GM18867 (cell line): ENCODE data around the gene ABCG1.

Source experiments
- ATAC-seq: cut with Tn5 transposase; IDR thresholded peaks from one replicate; pipeline ENCODE4 v1.9.1; 2021; ENCODE audit warnings: mild to moderate bottlenecking, moderate library complexity; ENCODE audit not compliant: unreplicated experiment

The ABCG1 gene

DNA sequence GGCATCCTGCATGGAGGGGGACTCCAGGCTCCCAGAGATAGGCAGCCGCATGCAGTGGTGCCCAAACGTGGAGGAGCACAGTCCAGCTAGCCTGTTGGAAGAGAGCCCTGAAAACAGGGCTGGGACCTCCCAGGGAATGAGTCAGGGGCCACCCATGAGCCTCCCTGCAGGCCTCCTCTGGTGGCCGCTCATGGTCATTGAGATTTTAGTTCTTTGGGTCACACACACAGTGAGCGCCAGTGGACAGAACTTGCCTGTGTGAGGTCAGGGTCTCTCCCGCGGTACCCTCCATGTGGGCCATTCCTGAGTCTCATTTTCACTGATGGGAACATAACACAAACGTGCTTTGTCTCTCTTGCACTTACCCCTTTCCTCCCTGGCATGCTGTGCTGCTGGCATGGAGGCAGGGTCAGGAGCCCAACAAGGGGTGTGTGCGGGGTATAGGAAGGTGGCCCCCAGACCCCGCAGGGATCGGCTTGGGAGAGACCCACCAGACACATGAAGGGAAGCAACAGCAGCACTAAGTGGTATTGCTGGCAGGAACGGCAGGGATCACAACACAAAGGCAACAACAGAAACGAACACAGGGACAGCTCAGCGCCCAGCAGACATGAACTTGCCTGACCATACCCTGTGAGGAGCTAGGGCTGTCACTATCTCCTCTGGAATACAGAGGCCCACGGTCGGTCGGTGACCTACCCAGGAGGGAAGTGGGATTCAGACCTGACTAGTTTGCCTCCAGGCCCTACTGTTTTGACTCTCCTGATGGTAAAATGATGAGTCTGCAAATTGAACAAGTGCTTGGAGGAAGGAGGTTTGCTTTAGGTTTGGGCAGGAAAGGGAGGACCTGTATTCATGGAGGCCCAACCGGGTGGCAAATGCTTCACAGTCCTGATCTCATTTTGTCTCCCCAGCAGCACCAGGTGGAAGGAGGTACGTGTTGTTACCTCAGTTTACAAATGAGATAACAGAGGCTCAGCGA, 31.8 kb downstream of the ABCG1 start:
- ATAC-seq: no peak

DNA sequence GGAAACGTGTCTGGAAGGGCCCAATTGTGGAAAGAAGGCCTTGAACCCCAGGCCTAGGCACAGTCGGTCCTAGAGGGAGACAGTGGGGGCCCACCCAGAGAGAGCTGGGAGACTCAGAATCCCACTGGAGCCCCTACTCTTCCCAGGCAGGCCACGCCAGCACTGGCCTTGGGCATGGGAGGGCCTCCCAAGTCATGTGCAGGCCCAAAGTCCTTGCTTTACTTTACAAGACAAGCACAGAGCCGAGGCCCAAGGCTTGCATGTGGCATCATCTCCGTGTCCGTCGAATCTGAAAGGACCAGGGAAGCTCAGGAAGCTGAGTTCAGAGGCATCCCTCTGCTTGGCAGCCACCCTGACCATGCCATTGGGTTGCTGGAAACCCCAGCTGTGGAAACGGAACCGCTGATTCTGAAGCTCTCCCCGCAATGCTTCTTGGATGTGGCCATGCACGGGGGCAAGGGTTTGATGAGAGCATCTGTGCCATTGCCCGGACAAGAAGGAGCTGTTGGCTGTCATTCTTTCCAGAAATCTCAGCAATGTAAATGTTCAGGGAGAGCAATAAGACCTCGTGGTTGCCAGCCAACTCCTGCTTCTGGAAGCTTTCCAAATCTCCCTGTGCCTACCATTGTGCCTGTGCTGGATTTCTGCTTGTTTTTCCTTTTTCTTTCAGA, 32.8 kb downstream of the ABCG1 start:
- no peak for ATAC-seq

DNA sequence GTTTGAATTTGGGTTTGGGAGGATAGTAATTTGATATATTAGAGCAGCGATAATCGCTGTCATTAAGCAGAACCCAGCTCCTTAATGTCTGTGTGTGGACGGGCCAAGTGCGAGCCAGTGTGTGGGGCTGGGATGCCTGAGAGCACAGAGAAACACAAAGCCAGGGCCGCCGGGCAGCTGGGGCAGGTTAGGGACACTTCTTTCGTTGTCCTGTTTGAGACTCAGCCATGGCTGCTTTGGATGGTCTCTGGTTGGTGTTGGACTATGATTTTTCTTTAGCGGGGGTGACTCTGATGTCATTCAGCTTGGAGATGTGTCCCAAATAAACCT, 33.4 kb downstream of the ABCG1 start:
- ATAC-seq: no peak

DNA sequence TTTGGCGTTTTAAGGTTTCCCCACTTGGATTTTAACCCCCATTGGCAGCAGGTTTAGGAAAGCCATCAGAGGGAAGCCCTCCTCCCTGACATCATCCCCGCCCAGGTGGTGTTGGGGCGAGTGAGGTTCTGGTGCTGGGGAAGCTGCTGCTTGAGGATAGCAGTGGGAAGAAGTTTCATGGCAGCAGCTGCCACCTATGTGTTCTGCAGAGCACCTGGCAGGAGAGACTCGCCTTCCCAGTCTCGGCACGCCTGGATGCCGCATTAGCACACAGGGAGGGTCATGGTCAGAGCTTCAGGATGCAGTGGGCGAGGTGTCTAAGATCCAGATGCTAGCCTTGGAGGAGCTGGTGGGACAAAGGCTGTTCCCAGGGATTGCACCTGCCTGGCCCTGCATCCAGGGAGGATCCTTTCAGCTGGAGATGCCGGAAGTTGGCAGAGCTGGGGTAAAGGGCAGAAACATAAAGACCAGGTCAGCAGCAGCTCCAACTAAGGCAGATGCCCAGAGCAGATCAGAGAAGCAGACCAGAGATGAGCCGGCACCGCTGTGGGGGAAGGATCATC, 33.9 kb downstream of the ABCG1 start:
- no peak for ATAC-seq

DNA sequence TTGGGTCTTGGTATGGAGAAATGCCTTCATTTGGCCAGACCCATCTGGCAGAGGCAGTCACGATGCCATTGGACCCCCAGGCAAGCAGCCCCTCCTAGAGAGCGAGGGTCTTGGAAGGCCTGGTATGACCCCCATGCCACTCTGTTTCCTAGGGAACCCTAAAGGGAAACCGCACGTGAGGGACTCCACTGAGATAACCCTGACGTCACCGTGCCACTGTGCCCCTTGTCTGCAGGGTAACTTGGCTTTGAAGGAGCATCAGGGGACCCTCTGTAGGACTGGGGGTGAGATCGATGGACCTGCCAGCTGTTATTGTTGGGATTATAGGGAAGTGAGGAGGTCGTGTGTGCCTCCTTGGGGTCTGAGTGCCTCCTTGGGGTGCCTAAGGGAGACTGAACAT, 34.5 kb downstream of the ABCG1 start:
- no peak for ATAC-seq

DNA sequence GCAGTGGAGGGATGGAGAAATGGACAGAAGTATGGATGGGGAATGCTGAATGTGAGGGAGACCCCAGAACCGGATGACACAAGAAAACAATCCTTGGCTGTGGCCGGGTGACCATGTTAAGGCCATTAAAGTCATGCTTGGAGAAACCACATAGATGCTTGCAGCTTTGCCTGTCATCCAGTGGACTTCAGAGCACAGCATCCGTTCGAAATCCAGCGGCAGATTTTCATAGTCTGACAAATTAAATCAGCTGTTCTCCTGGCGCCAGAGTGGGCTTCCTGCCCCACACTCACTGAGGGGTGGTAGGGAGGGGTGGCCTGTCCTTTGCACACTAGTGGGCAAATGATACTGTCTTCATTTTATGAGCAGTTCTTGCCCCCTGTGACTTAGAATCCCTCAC, 35.1 kb downstream of the ABCG1 start:
- no peak for ATAC-seq

DNA sequence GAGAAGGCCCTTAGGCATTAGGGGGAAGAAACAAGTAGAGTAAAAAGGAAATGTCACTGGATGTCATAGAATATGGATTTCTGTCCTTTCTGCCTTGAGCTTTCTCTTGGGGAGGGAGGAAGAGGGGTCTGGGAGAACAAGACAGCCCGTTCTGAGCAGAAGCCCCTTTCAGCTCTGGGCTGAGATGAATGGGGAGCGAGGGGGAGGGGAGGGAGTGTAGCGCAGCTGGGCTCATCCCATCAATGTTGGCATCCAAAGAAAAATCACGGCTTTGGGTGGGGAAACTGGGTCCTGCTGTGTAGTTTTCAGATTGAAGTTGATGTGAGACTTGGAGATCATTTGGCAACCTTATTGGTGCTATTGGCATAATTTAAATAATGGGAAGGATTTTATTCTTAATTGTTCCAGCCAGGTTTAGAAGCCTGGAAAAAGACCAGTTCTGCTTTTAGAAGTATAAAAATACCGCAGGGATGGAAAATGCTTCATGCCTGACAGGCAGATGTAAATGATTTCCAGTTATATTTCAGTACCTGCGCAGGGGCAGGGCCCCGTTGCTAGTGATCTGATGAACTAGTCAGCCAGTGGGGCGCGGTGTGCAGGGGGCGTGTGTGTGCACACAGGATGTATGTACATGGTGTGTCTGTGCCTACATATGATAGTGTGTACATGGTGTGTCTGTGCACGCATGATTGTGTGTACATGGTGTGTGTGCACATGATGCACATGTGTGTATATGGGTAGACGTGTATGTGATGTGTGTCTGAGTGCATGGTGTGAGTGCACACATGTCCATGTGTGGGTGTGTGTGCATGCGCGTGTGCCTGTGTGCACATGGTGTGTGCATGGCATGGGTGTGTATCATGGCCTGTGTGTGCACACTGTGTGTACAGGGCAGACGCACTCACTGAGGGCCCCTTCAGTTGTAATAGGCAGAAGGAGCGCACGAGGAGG, 36.0 kb downstream of the ABCG1 start:
- no peak for ATAC-seq

DNA sequence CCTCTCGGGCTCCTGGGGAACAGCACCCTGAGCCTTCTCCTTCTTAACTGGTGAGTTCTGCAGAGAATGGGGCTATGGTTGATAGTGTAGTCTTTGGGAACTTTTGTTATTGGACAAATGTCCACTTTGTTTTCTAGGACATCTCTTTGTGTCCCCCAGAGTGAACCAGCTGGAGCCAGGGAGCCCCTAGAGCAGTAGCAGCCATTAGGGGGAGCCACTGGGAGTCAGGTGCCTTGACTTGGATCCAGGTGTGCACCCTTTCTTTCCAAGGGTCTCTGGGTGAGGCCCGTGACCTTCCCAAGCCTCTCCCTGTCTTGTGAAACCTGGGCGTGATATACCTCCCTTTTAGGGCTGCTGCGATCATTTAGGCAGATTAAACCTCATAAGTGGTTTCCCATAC, 36.9 kb downstream of the ABCG1 start:
- ATAC-seq: no peak

DNA sequence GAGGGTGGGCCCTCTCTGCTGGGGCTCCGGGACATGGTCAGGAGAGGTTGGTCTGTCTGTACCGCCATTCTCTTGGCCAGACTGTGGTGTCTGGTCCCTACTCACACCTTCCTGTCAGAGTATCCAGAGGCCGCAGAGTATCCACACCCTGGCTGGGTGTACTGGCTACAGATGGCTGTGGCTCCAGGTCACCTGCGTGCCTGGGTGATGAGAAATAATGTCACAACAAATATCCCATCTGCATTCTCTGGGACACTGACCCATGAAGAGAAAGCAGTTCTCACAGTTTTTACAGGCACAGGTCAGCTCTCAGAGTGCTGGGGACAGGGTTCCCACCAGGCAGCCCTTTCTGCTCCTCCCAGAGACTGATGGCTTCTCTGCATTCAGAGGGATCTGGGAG, 37.4 kb downstream of the ABCG1 start:
- ATAC-seq: no peak

DNA sequence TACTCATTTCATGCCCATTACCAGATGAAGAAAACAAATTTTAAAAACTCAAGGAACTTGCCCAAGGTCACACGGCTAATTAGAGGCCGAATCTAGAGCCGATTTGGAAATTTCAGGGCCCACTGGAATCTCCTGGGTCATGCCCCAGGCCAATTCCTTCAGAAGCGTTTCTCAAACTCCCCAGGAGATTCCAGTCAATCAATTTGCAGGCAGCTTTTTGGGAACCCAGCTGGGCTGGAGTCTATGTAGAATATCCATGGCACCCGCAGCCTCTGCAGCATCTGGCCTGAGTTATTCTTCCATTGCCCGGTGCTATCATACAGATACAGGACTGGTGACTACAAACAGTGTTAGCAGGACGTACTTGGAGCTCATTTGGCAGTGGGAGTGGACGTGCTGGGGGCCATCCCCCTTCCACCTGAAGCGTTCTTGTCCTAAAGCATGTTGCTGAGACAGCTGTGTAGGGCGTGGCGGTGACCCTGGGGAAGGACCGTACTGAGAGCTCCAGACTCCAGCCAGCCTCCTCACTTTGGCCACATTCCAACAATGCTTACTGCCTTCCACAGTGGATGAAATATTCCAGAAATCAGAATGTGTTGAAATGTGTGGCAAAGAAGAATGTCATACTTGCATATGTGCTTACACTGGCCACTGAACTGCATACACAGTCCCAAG, 38.3 kb downstream of the ABCG1 start:
- no peak for ATAC-seq

DNA sequence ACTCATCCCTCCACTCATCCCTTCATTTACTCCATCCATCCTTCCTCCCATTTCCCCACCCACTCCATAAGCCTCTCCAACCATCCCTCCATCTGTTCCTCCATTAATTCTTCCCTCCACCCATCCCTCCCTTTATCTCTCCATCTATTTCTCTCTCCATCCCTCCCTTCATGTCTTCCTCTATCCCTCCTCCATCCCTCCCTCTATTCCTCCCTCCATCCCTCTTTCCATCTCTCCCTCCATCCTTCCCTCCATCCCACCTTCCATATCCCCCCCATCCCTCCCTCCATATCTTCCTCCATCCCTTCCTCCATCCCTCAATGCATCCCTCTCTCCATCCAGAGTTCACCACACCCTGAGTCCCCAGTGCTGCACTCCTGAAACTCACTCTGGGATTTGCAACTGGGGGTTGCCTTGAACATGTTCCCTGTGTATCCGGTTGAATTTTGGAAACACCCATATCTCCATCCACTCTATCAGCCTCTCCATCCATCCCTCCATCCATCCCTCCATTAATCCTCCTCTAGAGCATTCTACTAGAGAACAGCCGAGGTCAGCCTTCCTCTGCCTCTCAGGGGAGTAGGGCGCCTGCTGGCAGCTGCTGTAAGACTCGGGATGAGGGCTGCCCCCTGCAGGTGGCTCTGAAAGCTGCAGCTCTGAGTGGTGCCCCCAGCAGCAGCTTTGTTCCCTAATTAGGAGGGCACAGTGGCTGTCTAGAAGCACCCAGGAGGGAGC, 39.4 kb downstream of the ABCG1 start:
- ATAC-seq: peak; percentile 54

DNA sequence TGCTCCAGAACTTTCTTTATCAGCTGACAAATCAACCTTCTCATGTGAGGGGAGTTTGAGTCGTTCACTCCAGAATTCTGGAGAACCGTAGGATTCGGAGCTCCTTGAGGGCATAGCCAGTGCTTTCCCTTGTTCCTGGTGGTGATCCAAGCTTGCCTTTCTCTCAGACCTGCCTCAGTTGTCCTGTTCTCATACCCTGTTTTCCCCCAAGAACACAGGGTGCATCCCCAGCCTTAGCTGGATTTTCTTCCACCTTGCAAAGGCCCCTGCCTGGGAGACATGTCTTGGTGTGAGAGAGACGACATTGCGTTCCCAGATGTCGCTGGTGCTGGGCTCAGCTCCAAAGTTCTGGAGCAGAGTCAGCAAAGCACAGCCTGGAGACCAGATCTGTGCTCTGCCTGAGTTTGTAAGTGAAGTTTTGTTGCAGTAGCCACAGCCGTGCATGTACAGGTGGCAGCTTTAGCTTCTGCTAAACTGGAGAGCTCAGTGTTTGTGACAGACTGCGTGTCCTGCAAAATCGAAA, 40.0 kb downstream of the ABCG1 start:
- no peak for ATAC-seq

DNA sequence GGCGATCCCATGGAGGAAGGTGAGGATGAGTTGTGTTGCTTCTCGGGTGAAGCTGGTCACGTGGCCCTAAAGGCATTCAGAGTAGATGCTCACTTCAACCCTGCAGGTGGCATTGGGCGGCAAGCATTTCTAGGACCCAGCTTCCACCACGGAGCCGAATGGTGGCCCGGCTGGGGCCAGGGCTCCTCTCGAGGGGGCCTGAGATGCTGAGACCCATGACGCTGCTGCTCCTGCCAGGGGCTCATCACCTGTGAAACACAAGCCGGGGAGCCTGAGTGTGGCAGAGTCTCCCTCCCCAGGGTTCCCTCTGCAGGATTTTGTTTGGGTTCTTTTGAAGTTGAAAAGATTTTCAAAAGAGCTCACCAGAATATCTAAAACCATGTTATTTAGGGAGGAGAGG, 41.2 kb downstream of the ABCG1 start:
- ATAC-seq: no peak

DNA sequence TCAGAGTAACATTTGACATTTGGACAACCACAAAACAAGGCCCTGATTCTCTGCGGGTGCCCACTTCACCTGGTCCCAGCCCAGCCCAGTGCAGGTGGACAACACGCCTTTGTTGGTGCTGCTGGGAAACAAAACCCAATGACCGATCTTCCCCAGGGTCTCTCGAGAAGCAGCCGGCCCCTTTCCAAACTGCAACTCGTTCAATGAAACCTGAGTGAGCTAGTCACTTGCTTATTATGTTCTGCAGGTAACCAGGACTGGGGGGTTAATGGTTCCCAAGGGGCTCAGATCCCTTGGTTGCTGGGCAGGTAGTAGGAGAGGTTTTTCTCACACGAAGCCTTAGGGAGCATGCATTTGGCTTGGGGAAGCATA, 42.9 kb downstream of the ABCG1 start:
- ATAC-seq: no peak

DNA sequence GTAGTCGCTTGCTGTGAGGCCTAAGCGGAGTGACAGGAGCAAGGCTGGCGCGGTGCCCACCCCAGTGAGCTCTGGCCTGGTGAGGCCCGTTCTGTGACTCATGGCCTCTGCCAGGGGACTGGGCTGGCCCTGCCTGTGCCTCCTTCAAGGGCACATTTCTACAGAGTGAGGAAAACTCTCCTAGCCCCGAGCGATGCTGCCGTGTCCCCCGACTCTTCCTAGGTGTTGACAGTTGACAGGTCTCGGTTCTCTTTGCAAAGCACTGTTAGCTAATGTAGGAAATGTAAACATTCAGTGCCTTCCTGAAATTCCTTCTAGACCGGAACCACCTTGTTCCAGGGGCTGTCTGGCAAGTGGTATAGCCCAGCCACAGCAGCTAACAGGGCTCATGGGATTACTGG, 43.9 kb downstream of the ABCG1 start:
- ATAC-seq: no peak

DNA sequence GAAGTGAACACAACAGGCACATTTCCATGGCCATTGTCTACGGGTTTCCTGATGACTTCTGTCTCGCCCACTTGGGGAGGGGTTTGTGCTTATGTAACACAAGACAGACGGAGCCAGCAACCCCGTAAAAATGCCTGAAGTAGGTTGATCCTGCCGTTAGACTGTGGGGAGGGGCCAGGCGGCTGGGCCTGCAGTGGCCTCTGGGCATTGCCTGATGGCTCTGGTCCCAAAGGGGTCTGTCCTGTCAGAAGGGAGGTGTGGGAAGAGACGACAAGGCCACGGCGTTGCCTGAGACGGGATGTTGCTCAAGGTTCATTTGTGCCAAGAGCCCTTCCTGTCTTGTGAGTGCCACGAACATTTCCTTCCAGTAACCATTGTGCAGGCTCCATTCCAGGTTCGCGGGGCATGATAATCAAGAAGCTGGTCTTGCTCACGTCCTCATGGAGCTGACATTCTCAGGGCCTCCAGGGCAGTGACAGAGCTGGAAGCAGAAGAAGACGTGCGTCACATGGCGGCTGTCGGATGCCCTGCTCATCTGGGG, 44.7 kb downstream of the ABCG1 start:
- no peak for ATAC-seq

DNA sequence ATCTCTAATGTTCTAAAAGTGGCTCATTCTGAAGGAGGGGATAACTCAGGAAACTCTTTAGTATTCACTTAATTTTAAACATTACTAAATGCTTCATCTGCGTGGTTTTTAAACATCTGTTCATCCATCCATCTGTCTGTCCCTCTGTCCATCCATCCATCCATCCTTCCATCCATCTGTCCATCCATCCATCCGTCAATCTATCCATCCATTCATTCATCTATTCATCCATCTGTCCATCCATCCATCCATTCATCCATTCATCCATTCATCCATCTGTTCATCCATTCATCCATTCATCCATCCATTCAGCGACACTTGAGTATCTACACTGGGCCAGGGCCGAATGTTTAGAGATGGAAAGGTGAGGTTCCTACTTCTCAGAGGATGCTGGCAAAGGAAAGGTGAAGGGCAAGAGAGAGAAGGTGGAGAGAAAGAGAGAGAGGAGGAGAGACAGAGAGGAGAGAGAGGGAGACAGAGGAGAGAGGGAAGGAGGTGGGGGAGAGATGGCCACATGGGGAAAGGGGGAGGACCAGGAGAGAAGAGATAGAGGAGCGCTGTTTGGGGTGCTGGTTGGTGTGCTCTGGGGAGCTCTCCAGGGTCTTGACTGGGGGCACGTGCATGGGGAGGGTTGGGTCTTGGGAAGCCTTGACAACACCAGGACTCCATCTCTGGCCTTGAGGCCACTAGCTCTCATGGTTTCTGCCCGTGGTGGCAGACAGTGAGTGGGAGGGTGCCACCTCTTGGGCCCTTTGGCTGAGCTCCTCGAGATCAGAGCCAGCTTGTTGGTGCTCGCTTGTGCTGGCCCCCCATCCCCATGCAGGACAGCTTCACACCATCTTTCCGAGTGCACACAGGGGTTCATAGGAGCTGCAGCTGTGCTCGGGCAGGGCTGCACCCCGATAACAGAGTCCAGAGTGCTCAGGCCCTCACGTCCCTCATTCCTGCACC, 45.6 kb downstream of the ABCG1 start:
- ATAC-seq: no peak

DNA sequence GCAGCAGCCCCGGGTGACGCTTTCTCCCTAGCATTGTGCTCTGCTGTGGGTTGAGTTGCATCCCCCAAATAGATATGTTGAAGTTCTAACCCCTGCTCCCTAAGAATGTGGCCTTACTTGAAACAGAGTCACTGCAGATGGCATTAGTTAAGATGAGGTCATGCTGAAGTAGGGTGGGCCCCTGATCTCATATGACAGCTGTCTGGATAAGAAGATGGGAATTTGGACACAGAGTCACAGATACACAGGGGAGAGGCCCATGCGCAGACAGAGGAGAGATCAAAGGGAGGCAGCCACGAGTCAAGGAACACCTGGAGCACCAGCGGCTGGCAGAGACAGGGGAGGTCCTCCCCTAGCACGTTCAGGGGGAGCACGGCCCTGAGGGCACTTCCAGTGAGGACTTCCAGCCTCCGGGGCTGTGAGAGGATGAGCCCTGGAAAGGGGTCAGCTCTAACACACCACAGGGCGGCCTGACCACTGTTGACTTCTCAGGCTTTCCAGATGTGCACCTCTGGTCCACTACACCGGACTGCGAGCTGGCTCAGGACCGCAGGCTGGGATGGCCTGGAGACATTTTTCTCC, 46.4 kb downstream of the ABCG1 start:
- no peak for ATAC-seq
